ENCODE results near the gene FSIP1. TPM values are rescaled to one million over a fixed set of nuclear protein-coding genes. Genes with fewer than 3 reads are reported as not detected.

FSIP1 gene
- total RNA-seq, 4 donors from 2014 or later, result 1.9 to 8.6 (median 5.6) TPM; not detected in 1

DNA sequence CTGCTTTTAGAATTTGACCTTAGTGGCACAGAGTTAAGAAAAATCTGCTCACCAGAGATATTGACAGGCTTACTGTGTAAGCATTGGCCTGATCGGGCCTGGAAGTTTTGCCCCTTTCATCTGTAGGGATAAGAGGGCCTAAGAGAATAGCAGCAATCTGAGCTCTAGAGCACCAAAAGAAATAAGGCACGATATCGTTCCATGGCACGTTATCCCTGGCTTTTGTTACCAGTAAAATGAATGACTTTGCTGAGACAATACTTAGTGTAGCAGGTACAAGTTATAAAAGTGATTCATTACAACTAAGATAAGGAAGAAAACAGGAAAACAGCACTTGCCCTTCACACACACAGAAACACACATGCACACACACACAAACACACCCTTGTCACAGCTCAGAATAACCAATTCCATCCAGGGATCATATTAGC, 196.8 kb downstream of the FSIP1 start:
- peak; percentile 19 for DNase-seq
- in situ Hi-C loops (cut with MboI; ENCODE audit: low pct_ligation_motif_present in 1 of 4, low pct_unique_long_range_greater_than_20kb in 1 of 4, low sequenced_read_pairs in 3 of 4) (loop anchor here (10.0 to 25.0 kb wide), 6 partner anchors 176 to 881 kb away; no protein-coding TSS in a partner anchor), intact Hi-C loops (cut with DNase I; ENCODE audit: low total_unique reads) (no loop called here)
- H3K9me3 ChIP-seq, result no peaks in the 10 kb centered on the region
- peaks cover 16 to 75% (median 51%) of the 10 kb centered on the region in 4 donors for H3K4me1 ChIP-seq
- peak overlapping the region in 1 of 4 donors; percentile 16 for H3K4me3 ChIP-seq
- no peaks in the 10 kb centered on the region for H3K27me3 ChIP-seq
- no peak for TF ChIP-seq POLR2A (IDR thresholded peaks at IDR 0.05)
- TF ChIP-seq, protein P1, sequence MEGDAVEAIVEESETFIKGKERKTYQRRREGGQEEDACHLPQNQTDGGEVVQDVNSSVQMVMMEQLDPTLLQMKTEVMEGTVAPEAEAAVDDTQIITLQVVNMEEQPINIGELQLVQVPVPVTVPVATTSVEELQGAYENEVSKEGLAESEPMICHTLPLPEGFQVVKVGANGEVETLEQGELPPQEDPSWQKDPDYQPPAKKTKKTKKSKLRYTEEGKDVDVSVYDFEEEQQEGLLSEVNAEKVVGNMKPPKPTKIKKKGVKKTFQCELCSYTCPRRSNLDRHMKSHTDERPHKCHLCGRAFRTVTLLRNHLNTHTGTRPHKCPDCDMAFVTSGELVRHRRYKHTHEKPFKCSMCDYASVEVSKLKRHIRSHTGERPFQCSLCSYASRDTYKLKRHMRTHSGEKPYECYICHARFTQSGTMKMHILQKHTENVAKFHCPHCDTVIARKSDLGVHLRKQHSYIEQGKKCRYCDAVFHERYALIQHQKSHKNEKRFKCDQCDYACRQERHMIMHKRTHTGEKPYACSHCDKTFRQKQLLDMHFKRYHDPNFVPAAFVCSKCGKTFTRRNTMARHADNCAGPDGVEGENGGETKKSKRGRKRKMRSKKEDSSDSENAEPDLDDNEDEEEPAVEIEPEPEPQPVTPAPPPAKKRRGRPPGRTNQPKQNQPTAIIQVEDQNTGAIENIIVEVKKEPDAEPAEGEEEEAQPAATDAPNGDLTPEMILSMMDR (IDR thresholded peaks at IDR 0.05), result no peak
- no peak for TF ChIP-seq EP300 (IDR thresholded peaks at IDR 0.05; ENCODE audit: low read depth)
- peak in 2 of 3 donors; percentile 7 to 23 for TF ChIP-seq POLR2AphosphoS5 (IDR thresholded peaks at IDR 0.05)
- H3K36me3 ChIP-seq, result peaks cover 0 to 61% (median 21%) of the 10 kb centered on the region in 4 donors
- peak overlapping the region; percentile 86 to 97 (median 95) for H3K27ac ChIP-seq
- WGBS, 2 donors (ENCODE audit: low coverage in 1 of 2), result 26 to 52% methylated on average over 4 of the region's 4 CpGs

DNA sequence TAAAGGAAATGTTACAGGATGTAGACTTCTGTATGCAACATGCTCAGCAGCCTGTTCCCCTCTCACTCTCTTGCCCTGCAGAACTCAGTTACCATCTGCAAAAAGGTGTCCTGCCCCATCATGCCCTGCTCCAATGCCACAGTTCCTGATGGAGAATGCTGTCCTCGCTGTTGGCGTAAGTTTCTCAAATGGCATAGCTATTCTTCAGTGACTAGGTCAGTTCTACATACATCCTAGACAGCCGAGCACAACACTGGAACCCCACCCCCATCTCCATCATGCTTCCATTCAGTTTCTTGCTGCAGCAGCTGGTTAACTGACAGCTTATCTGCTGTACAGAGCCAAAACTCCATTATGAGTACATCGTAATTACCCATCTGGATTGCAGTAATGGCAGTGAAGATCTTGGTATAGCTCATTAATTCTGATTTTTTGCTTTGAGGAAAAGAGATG, 197.2 kb downstream of the FSIP1 start:
- intact Hi-C loops (cut with DNase I; ENCODE audit: low total_unique reads), result no loop called here

DNA sequence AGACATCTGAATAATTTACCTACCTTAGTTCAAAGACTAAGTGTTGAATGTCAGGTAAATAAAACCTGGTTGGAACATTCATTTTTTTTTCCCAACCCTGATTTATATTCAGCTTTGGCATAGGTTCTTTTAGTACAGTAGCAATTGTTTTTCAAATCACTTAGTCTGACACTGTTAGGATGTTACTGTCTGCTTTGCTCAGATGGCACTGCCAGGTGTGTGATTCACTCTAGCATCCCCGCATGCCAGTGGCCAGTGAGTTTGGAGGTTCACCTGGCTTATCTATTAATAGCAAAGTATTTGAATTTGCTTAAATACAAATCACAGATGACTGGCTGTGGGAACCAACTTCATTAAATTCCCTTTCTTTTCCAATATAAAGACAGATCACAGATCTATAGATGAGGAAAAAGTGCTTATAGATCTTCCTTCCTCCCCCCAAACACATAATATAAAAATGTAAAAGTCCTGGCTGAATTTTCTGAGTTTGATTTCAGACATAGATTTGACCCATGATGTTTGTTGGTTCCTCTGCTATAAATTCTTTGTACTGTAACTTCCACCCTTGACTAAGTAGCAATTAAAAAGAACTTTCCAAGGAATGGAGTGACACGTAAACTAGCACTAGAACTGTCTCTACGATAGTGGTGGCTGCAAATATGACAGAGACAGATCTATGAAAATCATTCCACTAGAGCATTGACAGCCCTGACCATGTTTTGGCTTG, 197.8 kb downstream of the FSIP1 start:
- Histone ChIP-seq H3K4me3 (peak overlapping the region in 2 of 4 donors; percentile 3 to 83), H3K27ac (peak overlapping the region; percentile 86 to 97 (median 95)), H3K4me1 (peaks cover 16 to 77% (median 51%) of the 10 kb centered on the region in 4 donors), H3K36me3 (peaks cover 0 to 50% (median 15%) of the 10 kb centered on the region in 4 donors), H3K27me3 (no peaks in the 10 kb centered on the region), H3K9me3 (no peaks in the 10 kb centered on the region)
- TF ChIP-seq POLR2AphosphoS5 (IDR thresholded peaks at IDR 0.05), result no peak
- DNase-seq, result no peak
- intact Hi-C loops (cut with DNase I; ENCODE audit: low total_unique reads) (loop anchor here (5.0 kb wide), 1 partner anchor 113 kb away; no protein-coding TSS in a partner anchor), in situ Hi-C loops (cut with MboI; ENCODE audit: low pct_ligation_motif_present in 1 of 4, low pct_unique_long_range_greater_than_20kb in 1 of 4, low sequenced_read_pairs in 3 of 4) (loop anchor here (10.0 to 25.0 kb wide), 6 partner anchors 177 to 880 kb away; no protein-coding TSS in a partner anchor)
- 39 to 54% methylated on average over 2 to 3 of the region's 3 CpGs for WGBS, 2 donors (ENCODE audit: low coverage in 1 of 2)

More for the DNA sequence above, 197.2 kb downstream of the FSIP1 start:
- peak overlapping the region in 2 of 4 donors; percentile 3 to 83 for H3K4me3 ChIP-seq
- no peaks in the 10 kb centered on the region for H3K27me3 ChIP-seq
- peak overlapping the region; percentile 86 to 97 (median 95) for H3K27ac ChIP-seq
- peaks cover 0 to 56% (median 18%) of the 10 kb centered on the region in 4 donors for H3K36me3 ChIP-seq
- TF ChIP-seq, protein P1 (IDR thresholded peaks at IDR 0.05), result no peak
- no peak for TF ChIP-seq POLR2A (IDR thresholded peaks at IDR 0.05)
- no peak for TF ChIP-seq EP300 (IDR thresholded peaks at IDR 0.05; ENCODE audit: low read depth)
- peak in 2 of 3 donors; percentile 51 to 68 for TF ChIP-seq POLR2AphosphoS5 (IDR thresholded peaks at IDR 0.05)
- WGBS, 2 donors (ENCODE audit: low coverage in 1 of 2), result 63 to 71% methylated on average over 3 to 4 of the region's 4 CpGs
- no peaks in the 10 kb centered on the region for H3K9me3 ChIP-seq
- peaks cover 16 to 75% (median 51%) of the 10 kb centered on the region in 4 donors for H3K4me1 ChIP-seq
- peak; percentile 13 for DNase-seq
- in situ Hi-C loops (cut with MboI; ENCODE audit: low pct_ligation_motif_present in 1 of 4, low pct_unique_long_range_greater_than_20kb in 1 of 4, low sequenced_read_pairs in 3 of 4), result loop anchor here (10.0 to 25.0 kb wide), 6 partner anchors 177 to 881 kb away; no protein-coding TSS in a partner anchor

DNA sequence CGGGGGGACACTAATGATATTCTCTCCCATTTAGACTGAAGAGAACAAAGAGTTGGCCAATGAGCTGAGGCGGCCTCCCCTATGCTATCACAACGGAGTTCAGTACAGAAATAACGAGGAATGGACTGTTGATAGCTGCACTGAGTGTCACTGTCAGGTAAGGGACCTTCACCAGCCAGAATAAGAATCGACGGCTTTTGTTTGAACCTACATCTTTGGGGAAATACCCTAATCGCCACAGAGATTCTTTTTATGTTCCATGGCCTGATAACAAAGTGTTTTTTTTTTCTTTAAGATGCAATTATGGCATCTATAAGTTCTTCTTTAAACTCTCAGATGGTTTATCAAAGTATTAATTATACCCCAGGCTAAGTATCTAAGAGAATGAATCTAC, 198.4 kb downstream of the FSIP1 start:
- Histone ChIP-seq H3K36me3 (peaks cover 0 to 45% (median 13%) of the 10 kb centered on the region in 4 donors), H3K27ac (peak overlapping the region; percentile 86 to 97 (median 95)), H3K9me3 (no peaks in the 10 kb centered on the region), H3K27me3 (no peaks in the 10 kb centered on the region), H3K4me1 (peaks cover 16 to 82% (median 51%) of the 10 kb centered on the region in 4 donors), H3K4me3 (peak overlapping the region in 3 of 4 donors; percentile 55 to 83 (median 57))
- in situ Hi-C loops (cut with MboI; ENCODE audit: low pct_ligation_motif_present in 1 of 4, low pct_unique_long_range_greater_than_20kb in 1 of 4, low sequenced_read_pairs in 3 of 4), result loop anchor here (10.0 to 25.0 kb wide), 6 partner anchors 178 to 879 kb away; no protein-coding TSS in a partner anchor
- intact Hi-C loops (cut with DNase I; ENCODE audit: low total_unique reads), result loop anchor here (5.0 kb wide), 1 partner anchor 112 kb away; no protein-coding TSS in a partner anchor
- 45 to 46% methylated on average over 5 to 7 of the region's 7 CpGs for WGBS, 2 donors (ENCODE audit: low coverage in 1 of 2)
- no peak for DNase-seq
- no peak for TF ChIP-seq POLR2AphosphoS5 (IDR thresholded peaks at IDR 0.05)
